GM18526 (cell line): ENCODE measurements around the gene PPP1R14C.

Source experiments
- POLR2A ChIP-seq: IDR thresholded peaks from 3 replicates; pipeline ENCODE4 v1.6.1; 2011; ENCODE audit not compliant: insufficient read length; ENCODE audit errors: extremely low read depth

PPP1R14C gene

DNA sequence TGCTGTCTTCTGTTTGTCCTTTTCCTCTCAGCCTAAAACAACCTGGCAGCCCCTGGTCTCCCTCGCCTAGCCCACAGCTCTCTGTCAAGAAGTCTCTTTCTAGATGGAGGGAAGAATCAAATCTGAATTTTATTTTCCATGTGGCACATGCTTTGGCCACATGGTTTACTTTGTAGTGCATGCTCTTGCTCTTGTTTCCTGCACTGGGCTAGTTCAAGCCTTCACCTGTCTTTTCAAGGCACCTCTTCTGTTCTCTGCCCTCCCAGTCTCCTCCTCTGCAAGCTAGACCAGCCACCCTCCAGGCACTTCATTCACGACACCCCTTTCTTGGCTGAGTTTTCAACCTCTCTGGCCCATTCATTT lies 7.6 kb downstream of the PPP1R14C start:
- TF ChIP-seq POLR2A, result no peak

DNA sequence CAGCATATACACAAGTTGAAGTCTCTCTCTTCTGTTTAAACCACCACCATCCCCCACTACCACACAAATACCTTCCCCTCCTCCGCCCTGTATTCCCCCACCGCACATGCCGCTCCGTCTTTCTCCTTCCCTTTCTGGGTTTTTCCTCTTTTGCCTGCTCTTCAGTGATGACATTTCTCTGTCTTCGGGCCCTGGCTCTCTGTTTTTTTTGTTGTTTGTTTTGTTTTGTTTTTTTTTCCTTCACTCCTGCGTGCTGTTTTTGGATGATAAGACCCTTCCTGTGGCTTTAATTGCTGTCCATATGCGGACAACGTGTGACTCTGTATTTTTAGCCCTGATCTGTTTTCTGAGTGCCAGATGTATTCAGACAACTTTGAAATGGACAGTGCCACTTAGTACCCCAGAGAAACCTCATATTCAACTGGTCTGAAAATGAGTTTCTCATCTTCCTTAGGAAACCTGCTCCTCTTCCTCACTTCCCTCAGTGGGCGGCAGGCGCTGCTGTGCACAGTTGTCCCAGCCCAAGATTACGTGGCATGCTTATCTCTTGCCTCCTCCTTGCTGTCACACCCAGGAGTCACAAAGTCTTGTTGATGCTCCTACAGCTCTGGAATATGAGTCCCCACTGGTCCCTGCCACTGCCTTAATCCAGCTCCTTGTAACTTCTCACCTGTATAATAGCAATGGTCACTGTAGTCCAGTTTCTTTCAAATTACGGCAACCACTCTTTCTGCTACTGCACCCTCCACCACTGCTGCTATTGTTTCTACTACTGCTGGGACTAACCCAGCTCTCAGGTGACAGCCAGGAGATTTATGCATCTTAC lies 8.2 kb downstream of the PPP1R14C start:
- no peak for TF ChIP-seq POLR2A

DNA sequence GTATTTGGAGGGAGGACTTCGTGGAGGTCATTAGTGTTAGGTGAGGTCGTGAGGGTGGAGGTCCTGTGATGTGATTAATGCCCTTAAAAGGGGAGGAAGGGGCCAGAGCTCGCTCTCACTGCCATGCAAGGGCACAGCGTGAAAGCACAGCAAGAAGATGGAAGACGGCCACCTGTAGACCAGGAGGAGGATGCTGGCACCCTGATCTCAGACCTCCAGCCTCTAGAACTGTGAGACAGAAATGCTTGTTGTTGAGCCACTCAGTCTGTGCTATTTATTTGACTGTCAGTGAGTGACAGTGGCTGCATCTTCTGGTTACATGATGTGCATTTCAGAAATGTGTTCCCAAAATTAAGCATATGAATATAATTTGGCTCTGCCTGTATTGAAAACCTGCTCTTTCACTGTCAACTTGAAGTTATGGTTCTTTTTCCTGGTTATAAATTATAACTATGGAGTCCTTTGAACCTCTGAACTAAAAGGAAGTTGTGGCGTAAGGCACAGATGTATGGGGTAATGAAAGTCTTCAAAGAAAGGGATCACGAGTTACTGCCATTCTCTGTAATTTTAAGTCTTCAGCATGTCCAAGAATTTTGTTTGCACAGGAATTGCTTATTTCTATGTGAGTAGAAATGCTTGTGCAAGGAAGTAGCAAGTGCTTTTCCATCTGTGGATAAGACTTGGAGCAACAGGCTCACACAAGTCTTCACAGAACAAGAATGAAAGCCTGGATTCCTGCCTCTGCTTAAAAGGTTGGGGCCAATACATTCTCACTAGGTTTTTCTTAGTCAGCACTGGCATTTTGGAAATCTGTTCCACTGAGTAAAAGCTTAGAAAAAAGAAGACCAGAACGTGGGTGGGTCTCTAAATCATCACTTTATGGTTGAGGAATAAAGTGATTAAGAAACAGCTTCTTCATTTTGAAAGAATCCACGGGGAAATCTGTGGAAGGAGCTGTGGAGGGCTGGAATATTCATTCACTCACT lies 10.3 kb downstream of the PPP1R14C start:
- TF ChIP-seq POLR2A, result no peak

DNA sequence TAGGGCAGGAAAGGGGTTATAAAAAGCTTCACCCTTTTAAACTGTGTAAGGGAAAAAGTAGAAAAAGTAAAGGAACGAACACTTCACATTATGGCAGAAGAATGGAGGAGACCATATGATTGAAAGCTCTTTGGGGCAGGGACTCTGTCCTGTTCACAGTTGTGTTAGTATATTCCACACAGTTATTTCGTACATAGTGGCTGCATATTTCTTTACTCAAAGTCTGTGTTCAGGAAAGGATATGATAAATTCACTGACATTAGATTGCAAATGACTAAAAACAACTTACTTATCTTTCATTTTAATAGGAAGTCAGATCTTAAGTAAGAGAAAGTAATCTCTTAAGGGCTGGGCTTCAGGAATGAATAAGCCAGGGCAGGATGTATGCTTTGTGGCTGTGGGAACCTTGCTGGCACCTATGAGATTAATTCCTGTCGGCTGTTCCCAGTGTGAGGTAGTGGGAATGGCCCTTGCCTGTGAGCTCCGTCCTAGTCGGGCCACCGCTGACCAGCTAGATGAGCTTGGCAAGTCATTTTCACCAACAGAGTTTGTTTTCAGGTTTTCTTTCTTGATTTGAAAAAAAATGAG lies 11.2 kb downstream of the PPP1R14C start:
- no peak for TF ChIP-seq POLR2A

DNA sequence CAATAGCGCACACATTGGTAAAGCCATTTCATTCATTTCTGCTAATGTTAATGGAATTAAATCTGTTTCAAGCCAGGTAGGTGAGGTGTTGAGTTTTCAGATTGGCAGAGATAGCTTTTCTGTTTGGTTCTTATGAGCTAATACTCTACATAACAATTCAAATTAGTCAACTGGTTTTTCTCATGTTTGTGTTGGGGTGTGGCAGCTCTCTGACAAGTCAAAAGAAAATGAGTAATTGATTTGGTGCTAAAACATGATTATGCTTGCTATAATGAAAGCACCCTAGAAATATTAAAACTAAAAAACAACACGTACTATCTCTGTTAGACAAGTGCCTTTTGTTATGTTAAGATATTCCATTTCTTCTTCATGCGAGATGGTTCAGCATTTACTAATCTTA lies 13.6 kb downstream of the PPP1R14C start:
- TF ChIP-seq POLR2A, result no peak

DNA sequence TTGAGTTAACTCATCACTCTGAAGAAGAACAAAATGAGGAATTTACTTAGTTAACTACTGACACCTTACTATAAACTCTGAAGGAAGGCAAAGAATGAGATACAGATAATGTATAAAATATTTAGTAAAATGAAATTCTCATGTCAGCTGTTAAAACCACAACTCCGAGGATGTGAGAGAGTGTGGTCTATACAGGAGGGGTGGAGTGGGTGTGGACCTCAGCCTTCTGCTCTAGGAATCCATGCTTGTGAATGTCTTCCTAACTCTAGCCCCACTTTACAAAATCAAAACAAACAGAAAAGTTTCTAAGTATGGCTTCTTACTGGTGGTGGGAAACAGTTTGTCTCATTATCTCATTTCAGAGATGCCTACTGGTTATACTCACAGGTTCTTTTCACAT lies 14.2 kb downstream of the PPP1R14C start:
- TF ChIP-seq POLR2A, result no peak

DNA sequence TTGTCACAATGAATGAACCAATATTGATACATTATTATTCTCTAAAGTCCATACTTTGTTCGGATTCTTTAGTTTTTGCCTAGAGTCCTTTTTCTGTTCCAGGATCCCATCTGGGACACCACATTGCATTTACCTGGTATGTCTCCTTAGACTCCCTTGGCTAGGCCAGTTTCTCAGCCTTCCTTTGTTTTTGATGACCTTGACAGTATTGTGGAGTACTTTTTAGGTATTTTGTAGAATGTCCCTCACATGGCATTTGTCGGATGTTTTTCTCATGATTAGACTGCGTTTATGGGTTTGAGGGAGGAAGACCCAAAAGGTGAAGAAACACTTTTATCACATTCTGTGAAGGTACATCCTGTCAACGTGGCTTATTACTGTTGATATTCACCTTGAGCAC lies 16.9 kb downstream of the PPP1R14C start:
- no peak for TF ChIP-seq POLR2A

DNA sequence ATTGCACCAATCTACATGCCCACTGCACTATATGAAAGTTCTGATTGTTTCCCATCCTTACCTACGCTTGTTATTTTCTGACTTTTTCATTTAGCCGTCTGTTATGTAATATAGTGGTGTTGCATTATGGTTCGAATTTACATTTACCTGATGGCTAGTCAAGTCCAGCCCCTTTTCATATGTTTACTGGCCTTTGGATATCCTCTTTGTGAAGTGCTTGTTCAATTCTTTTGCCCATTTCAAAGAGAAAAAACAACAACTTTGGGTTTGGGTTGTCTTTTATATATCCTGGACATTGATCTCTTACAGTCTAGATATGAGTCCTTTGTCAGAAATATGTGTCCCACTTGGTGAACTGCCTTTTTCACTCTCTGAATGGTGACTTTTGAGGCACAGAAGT lies 21.1 kb downstream of the PPP1R14C start:
- no peak for TF ChIP-seq POLR2A

DNA sequence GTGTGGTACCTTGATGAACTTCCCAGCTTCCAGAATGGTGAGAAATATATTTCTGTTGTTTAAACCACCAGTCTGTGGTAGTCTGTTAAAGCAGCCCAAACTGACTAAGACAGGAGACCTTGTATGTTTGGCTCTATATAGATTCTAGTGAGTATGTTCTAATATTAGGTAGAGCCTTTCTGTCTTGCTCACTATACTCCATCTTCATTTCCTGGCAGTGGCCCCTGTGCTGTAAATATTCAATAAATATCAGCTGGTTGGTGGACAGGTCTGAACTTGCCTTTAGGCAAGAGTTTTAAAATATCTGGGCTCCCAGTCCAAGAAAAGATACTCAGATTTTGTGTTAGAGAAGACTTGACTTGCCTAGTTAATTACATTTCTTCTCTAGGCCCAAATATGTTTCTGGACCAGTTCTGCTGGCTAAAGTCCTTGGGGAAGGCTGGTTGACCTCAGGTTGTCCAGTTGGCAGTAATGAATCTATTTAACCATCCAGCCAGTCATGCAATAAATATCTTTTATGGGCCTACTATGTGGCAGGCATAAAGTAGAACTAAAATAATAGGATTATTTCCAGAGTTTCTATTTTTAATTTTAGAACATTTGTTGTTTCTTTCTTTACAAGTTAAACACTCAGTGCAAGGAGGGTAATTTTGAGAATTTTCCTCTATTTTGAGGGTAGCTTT lies 22.3 kb downstream of the PPP1R14C start:
- TF ChIP-seq POLR2A, result no peak

DNA sequence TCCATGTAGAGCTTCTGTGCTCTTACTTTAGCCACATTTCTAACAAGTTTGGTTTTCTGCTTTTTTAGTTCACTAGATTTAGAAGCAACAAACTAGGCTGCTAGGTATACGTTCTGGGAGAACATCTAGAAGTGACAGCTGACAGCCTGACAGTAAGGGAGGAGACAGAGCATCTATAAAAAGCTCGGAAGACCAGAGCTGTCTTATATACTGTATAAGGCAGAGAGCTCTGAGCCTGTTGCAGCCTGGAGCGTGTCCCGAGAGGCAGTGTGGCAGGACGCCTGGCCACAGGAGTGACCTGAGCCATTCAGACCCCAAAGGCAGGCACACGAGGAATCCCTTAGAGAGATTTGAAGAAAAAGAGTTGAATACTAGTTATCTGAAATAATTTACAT lies 24.6 kb downstream of the PPP1R14C start:
- TF ChIP-seq POLR2A, result no peak

DNA sequence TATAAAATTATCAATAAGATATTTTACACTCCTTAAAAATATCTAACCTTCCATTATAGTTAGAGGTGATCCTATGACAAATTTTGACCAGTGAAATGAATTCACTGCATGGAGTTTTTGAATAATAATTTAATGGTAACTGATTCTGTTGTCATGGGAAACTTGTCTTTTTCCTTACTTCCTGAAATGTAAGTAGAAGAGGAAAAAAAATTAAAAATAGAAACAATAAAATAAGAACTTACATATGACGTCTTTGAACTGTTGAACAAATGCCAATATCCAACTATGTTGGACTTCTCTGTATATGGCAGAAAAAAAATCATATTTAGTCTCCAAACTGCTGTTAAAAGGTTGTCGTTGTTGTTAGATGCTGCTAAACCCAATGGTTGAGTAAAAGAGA lies 26.3 kb downstream of the PPP1R14C start:
- TF ChIP-seq POLR2A, result no peak

DNA sequence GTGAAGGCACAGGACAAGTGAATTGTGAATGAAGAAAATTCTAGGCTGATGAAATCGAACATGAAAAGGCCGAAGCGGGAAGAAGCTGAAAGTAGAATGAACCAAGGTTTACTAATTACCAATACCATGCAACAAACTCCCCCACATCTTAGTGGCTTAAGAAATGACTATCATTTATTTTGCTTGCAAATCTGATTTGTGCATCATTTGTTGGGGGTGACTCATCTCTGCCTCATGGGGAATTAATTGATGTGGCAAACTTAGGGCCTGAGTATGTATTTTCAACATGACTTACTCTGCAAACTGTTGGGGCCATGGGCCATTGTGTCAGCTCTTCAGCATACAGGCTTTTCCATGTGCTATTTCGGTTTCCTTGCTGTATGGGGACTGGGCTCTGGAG lies 26.8 kb downstream of the PPP1R14C start:
- TF ChIP-seq POLR2A, result no peak

DNA sequence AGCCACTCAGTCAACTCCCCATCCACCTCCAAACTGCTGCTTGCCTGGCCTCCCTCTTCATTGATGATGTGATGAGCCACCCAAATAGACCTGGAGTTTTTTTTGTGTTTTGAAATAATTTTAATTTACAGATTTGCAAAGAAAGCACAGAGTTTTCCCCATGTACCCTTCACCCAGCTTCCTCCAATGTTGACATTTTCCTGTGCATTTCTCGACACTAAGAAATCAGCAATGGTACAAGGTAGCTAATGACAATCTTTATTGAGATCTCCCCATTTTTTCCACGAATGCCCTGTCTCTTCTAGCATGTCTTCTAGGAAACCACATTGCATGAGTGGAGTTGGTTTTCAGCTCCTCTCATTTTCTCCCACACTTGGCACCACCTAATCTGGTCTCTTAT lies 30.1 kb downstream of the PPP1R14C start:
- no peak for TF ChIP-seq POLR2A

DNA sequence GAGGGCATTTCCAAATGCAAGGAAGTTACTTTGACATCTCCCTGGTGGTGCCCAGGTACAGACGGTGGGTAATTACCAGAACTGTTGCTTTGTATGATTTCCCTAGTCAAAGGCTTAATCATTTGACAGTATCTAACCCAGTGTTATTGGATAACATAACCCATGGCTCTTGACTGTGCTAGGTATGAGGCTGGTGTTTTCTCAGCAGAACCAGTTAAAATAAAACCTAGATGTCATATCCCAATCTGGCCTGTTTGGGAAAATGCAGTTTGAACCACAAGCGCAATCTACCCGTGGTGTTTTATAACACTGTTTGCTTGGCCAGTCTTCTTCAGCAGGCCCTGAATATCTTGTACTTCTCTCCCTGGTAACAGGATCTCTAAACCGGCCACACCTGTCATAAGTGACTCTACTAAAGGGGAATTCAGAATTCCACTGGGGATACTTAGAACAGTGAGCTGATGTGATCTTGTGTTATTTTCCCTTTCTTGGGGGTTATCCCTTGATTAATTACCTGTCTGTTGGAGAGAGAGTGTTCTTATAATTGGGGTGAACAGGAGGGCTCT lies 32.8 kb downstream of the PPP1R14C start:
- TF ChIP-seq POLR2A, result no peak

DNA sequence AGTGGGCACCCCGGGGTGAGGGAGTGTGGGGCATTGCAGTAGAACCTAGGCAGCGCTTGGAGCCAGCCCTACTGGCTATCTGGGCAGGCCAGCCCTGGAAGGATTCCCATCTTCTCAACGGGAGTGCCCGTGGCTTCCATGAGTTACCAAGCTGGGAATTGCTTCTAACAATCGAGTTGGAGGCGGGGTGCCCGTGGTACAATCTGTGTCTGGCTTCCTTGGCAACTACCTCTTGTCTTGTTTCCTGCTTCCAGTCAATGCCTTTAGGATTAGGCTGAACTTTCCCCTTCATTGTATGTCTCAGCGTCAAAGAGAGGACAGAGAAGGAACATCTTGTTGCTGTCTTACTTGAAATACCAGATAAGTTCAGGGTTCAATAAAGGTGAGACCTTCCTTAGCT lies 33.3 kb downstream of the PPP1R14C start:
- no peak for TF ChIP-seq POLR2A
